OCI-LY3 (cell line): ENCODE measurements around the gene CDH20.

ENCODE experiments used
- H2AFZ ChIP-seq: fragments of 200-600, 300-600 bp; shearing (Covaris generic); 2 replicates; pipeline ENCODE4 v1.6.0; 2014; ENCODE audit warnings: antibody characterized with exemption, low read depth, low read length
- H3K27ac ChIP-seq: fragments of 200-600, 300-600 bp; sonication (generic); 2 replicates; pipeline ENCODE4 v1.5.1; 2014; ENCODE audit warnings: mild to moderate bottlenecking, low read length, moderate library complexity, mixed read lengths
- H3K27me3 ChIP-seq: fragments of 200-600, 300-600 bp; sonication (generic); 2 replicates; pipeline ENCODE4 v1.6.1; 2014; ENCODE audit warnings: low read depth, low read length, mixed read lengths
- H3K36me3 ChIP-seq: fragments of 200-600, 300-600 bp; sonication (generic); replicated peaks from 2 replicates; pipeline ENCODE3; 2014; ENCODE audit warnings: low read depth, low read length, mixed read lengths
- H3K4me1 ChIP-seq: fragments of 300-600, 200-600 bp; sonication (generic); 2 replicates; pipeline ENCODE4 v1.6.1; 2014; ENCODE audit warnings: low read length, mixed read lengths
- H3K4me2 ChIP-seq: fragments of 200-600, 300-600 bp; sonication (generic); 2 replicates; pipeline ENCODE4 v1.6.1; 2014; ENCODE audit warnings: low read length, mixed read lengths
- H3K4me3 ChIP-seq: fragments of 300-600, 200-600 bp; sonication (generic); 2 replicates; pipeline ENCODE4 v1.5.1; 2014; ENCODE audit warnings: antibody characterized with exemption, mild to moderate bottlenecking, low read length, moderate library complexity
- H3K79me2 ChIP-seq: fragments of 300-600, 200-600 bp; shearing (Covaris generic); 2 replicates; pipeline ENCODE4 v1.6.1; 2014; ENCODE audit warnings: mild to moderate bottlenecking, low read length, mixed read lengths
- H3K9ac ChIP-seq: fragments of 300-600, 200-600 bp; shearing (Covaris generic); 2 replicates; pipeline ENCODE4 v1.6.0; 2014; ENCODE audit warnings: mild to moderate bottlenecking, low read length, moderate library complexity
- H3K9me3 ChIP-seq: fragments of 200-600, 300-600 bp; shearing (Covaris generic); 2 replicates; pipeline ENCODE4 v1.6.1; 2014; ENCODE audit warnings: low read length, mixed read lengths; ENCODE audit not compliant: insufficient read depth
- H4K20me1 ChIP-seq: fragments of 200-600, 300-600 bp; sonication (generic); 2 replicates; pipeline ENCODE4 v1.6.1; 2016; ENCODE audit warnings: low read length, mixed read lengths; ENCODE audit not compliant: insufficient read depth
- CTCF ChIP-seq: fragments of 200-600, 300-600 bp; sonication (generic); IDR thresholded peaks from 2 replicates; pipeline ENCODE4 v1.5.1; 2014; ENCODE audit warnings: antibody characterized with exemption, low read length, low read depth
- EZH2phosphoT487 ChIP-seq: fragments of 200-600 bp; shearing (Covaris generic); IDR thresholded peaks from 2 replicates; pipeline ENCODE4 v1.6.1; 2018; ENCODE audit warnings: antibody characterized with exemption, mixed run types, low read depth

Gene CDH20

GRCh38 chr18:61579581-61579980 lies 246.4 kb downstream of the CDH20 start:
- H3K36me3 ChIP-seq: no peaks in the 10 kb centered on the region
- H3K27ac ChIP-seq: no peak overlapping the region
- no peak for TF ChIP-seq CTCF
- TF ChIP-seq EZH2phosphoT487: no peak
- no peaks in the 10 kb centered on the region for H4K20me1 ChIP-seq
- no peak overlapping the region for H3K9ac ChIP-seq
- H3K4me3 ChIP-seq: peak overlapping the region; percentile 64
- H3K79me2 ChIP-seq: no peaks in the 10 kb centered on the region
- H3K4me1 ChIP-seq: peaks cover 21% of the 10 kb centered on the region
- peak overlapping the region; percentile 63 for H3K4me2 ChIP-seq
- H3K27me3 ChIP-seq: peaks cover 56% of the 10 kb centered on the region
- no peaks in the 10 kb centered on the region for H3K9me3 ChIP-seq
- peak overlapping the region; percentile 50; the same call in 1 of the 2 replicates for H2AFZ ChIP-seq

- Histone ChIP-seq H3K36me3 (no peaks in the 10 kb centered on the region), H4K20me1 (no peaks in the 10 kb centered on the region), H3K4me3 (peak overlapping the region; percentile 64), H3K9me3 (no peaks in the 10 kb centered on the region), H3K4me2 (peak overlapping the region; percentile 63), H2AFZ (no peak overlapping the region), H3K27me3 (peaks cover 55% of the 10 kb centered on the region), H3K79me2 (no peaks in the 10 kb centered on the region), H3K4me1 (peaks cover 17% of the 10 kb centered on the region), H3K27ac (no peak overlapping the region), H3K9ac (no peak overlapping the region)
- TF ChIP-seq EZH2phosphoT487 (no peak), CTCF (no peak)
Observed at GRCh38 chr18:61580046-61580445, 246.8 kb downstream of the CDH20 start.

GRCh38 chr18:61581578-61582201 lies 248.5 kb downstream of the CDH20 start:
- Histone ChIP-seq H4K20me1 (no peaks in the 10 kb centered on the region), H2AFZ (peak overlapping the region; percentile 76), H3K9me3 (no peaks in the 10 kb centered on the region), H3K4me2 (peak overlapping the region; percentile 69), H3K4me3 (peak overlapping the region; percentile 60), H3K9ac (no peak overlapping the region), H3K36me3 (no peaks in the 10 kb centered on the region), H3K4me1 (peaks cover 13% of the 10 kb centered on the region), H3K27me3 (peaks cover 52% of the 10 kb centered on the region), H3K79me2 (no peaks in the 10 kb centered on the region), H3K27ac (no peak overlapping the region)
- TF ChIP-seq CTCF: peak; percentile 99
- no peak for TF ChIP-seq EZH2phosphoT487

- Histone ChIP-seq H3K36me3 (no peaks in the 10 kb centered on the region), H3K9me3 (no peaks in the 10 kb centered on the region), H3K79me2 (no peaks in the 10 kb centered on the region), H3K27me3 (peaks cover 53% of the 10 kb centered on the region), H3K4me3 (peak overlapping the region; percentile 60), H3K9ac (no peak overlapping the region), H3K4me1 (peaks cover 13% of the 10 kb centered on the region), H3K4me2 (peak overlapping the region; percentile 69), H4K20me1 (no peaks in the 10 kb centered on the region), H3K27ac (no peak overlapping the region), H2AFZ (peak overlapping the region; percentile 76; the same call in 1 of the 2 replicates)
- TF ChIP-seq CTCF (no peak), EZH2phosphoT487 (no peak)
Observed at GRCh38 chr18:61582202-61582710, 249.0 kb downstream of the CDH20 start.
